CD4-positive, alpha-beta memory T cell (primary cell): ENCODE results near the gene NOL11. TPM values are rescaled to one million over a fixed set of nuclear protein-coding genes. Genes with fewer than 3 reads are reported as not detected.
A peak's percentile ranks its signal among the peaks of the same experiment; 100 is the strongest.

ENCODE experiments used
- CTCF ChIA-PET: fragments of 350-600 bp; sonication (Branson Sonifier 250); formaldehyde crosslinking; loops from one replicate; lab custom pipeline; 2021; ENCODE audit warnings: inconsistent platforms; ENCODE audit not compliant: partially characterized antibody; lab: Charles Lee
- POLR2A ChIA-PET: fragments of 350-600 bp; sonication (Branson Sonifier 250); formaldehyde crosslinking; loops from one replicate; lab custom pipeline; 2021; ENCODE audit not compliant: partially characterized antibody; lab: Charles Lee
- DNase-seq, 5 donors: peaks; one replicate each; pipeline versions ENCODE4 v3.0.0 to v3.0.0-alpha.2; 2020 to 2022; ENCODE audit warnings: mixed read lengths in 1 of 5
- H3K27ac ChIP-seq: one replicate; pipeline ENCODE4 v1.7.0; 2013; ENCODE audit warnings: low read depth, low read length
- H3K27me3 ChIP-seq: 2 replicates; pipeline ENCODE4 v1.7.0; 2013; ENCODE audit warnings: mild to moderate bottlenecking, low read length, moderate library complexity; ENCODE audit not compliant: insufficient read depth
- H3K36me3 ChIP-seq: 2 replicates; pipeline ENCODE4 v1.7.0; 2013; ENCODE audit warnings: mild to moderate bottlenecking, low read length, moderate library complexity; ENCODE audit not compliant: insufficient read depth
- H3K4me1 ChIP-seq: 2 replicates; pipeline ENCODE4 v1.7.0; 2013; ENCODE audit warnings: mild to moderate bottlenecking, low read length, moderate library complexity; ENCODE audit not compliant: insufficient read depth
- H3K4me3 ChIP-seq, 2 donors: one replicate each; pipeline ENCODE4 v1.7.0; 2013; ENCODE audit warnings: low read length in 2 of 2, mild to moderate bottlenecking in 1 of 2
- H3K9me3 ChIP-seq, 2 donors: one replicate each; pipeline ENCODE4 v1.7.0; 2013; ENCODE audit warnings: low read length in 2 of 2, control low read depth in 1 of 2; ENCODE audit not compliant: control insufficient read depth in 1 of 2
- H3K27ac Mint-ChIP-seq, 7 donors: one replicate each; pipeline ENCODE4 v1.8.0; 2020 to 2021; ENCODE audit warnings: mixed read lengths in 7 of 7, mild to moderate bottlenecking in 6 of 7, inconsistent platforms in 3 of 7, moderate library complexity in 3 of 7
- H3K27me3 Mint-ChIP-seq, 2 donors: one replicate each; pipeline ENCODE4 v1.8.0; 2020 to 2021; ENCODE audit warnings: mixed read lengths in 2 of 2
- H3K36me3 Mint-ChIP-seq, 2 donors: one replicate each; pipeline ENCODE4 v1.8.0; 2020 to 2021; ENCODE audit warnings: mixed read lengths in 2 of 2, inconsistent platforms in 1 of 2, mild to moderate bottlenecking in 1 of 2
- H3K4me1 Mint-ChIP-seq, 4 donors: one replicate each; pipeline ENCODE4 v1.8.0; 2020 to 2021; ENCODE audit warnings: mixed read lengths in 4 of 4, mild to moderate bottlenecking in 1 of 4
- H3K4me3 Mint-ChIP-seq, 8 donors: one replicate each; pipeline ENCODE4 v1.8.0; 2020 to 2021; ENCODE audit warnings: mixed read lengths in 8 of 8, mild to moderate bottlenecking in 7 of 8, moderate library complexity in 6 of 8, inconsistent platforms in 3 of 8
- H3K9me3 Mint-ChIP-seq, 8 donors: one replicate each; pipeline ENCODE4 v1.8.0; 2020 to 2021; ENCODE audit warnings: mixed read lengths in 8 of 8, mild to moderate bottlenecking in 5 of 8, inconsistent platforms in 3 of 8, moderate library complexity in 1 of 8
- intact Hi-C: fragments of 100-400 bp; cut with micrococcal nuclease; formaldehyde crosslinking; loops from one replicate; pipeline ENCODE4 v1.15.1; 2023
- polyA plus RNA-seq, 2 donors: library from polyadenylated mRNA; unstranded; fragments of 300-500 nt; fragmentation: Illumina TruSeq; gene quantifications; one replicate each; pipeline ENCODE4 v1.2.3, GENCODE V29; 2021
- total RNA-seq, 2 experiments: library from RNA; stranded (reverse); gene quantifications; one replicate each; pipeline ENCODE4 v1.2.3, GENCODE V29; 2021

NOL11 gene
- total and polyA plus RNA-seq, 4 experiments from 2014 or later = 18.3 to 57.1 (median 47.5) TPM

DNA sequence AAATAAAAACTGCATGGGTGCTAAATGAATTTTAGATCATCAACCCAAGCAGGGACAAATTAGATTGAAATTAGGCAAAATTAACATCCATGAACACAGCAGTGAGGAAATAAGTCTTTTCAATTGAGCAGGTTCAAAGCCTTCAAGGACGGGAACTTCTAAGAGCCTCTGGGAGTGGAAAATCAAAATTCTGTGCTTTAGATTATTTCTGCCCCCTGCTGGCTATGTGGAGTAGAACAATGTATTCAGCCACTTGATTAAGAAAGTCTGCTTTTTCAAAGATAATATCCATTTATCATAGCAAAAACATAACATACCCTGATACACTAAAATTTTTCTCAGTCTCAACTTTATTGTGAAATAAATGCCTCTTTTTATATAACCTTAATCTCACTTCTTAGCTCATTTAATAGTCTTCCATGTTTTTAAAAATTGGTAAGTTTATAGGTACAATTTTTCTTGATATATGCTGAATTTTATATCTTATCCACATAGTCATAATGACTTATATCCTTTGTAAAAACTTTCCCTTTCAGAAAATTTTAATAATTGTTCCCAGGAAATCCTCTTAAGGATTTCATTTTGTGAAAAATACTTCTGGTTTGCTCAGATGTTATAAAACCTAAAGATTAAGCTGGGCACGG lies 28.1 kb upstream of the NOL11 start:
- Histone ChIP-seq H3K27ac (no peak overlapping the region), H3K36me3 (peaks cover 8% of the 10 kb centered on the region), H3K9me3 (no peaks in the 10 kb centered on the region), H3K4me3 (no peak overlapping the region), H3K4me1 (no peaks in the 10 kb centered on the region), H3K27me3 (no peaks in the 10 kb centered on the region)
- DNase-seq = peak; percentile 57 to 63 (median 62)
- Mint-ChIP-seq H3K27me3 (no peaks in the 10 kb centered on the region), H3K4me3 (no peak overlapping the region), H3K9me3 (no peaks in the 10 kb centered on the region), H3K4me1 (peaks cover 0 to 4% (median 3%) of the 10 kb centered on the region in 4 donors), H3K27ac (peak overlapping the region in 2 of 7 donors; percentile 47 to 54), H3K36me3 (peaks cover 21 to 53% of the 10 kb centered on the region in 2 donors)
- intact Hi-C loops = loop anchor here (1.0 to 5.0 kb wide), 3 partner anchors 87 to 315 kb away; no protein-coding TSS in a partner anchor
- ChIA-PET POLR2A (interaction anchor here (0.9 to 1.4 kb wide), 2 partner anchors 215 to 315 kb away, joined by 3 to 5 read pairs; no protein-coding TSS in a partner anchor), CTCF (interaction anchor here (0.6 to 6.9 kb wide), 9 partner anchors 10 to 336 kb away, joined by 3 to 150 read pairs (median 4); partner anchors contain the start of genes NOL11 and PITPNC1)

DNA sequence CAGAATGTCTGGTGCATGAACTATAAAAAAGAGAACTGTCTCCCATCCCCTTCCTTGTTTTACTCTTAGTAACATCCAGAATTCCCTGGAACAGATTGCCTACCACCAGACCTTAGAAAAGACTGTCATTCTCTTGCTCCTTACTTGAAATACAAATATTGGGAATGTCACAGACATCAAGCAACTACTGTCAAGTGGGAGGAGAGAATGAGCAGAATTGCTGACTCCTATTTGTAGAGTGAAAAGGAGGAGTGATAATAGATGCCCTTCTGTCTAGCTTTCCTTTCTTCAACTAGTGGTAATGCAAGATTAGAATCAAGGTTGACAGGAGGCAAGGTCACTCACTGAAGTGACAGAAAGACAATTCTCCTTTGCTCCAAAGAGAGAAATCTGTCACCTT lies 23.9 kb upstream of the NOL11 start:
- ChIA-PET POLR2A (interaction anchor here (1.5 kb wide), 1 partner anchor 319 kb away, joined by 3 read pairs; no protein-coding TSS in a partner anchor), CTCF (interaction anchor here (4.3 kb wide), 1 partner anchor 319 kb away, joined by 24 read pairs; no protein-coding TSS in a partner anchor)
- Mint-ChIP-seq H3K27ac (peak overlapping the region in 2 of 7 donors; percentile 42 to 76), H3K4me1 (peaks cover 0 to 4% (median 2%) of the 10 kb centered on the region in 4 donors), H3K9me3 (peaks cover 0 to 2% (median 0%) of the 10 kb centered on the region in 8 donors), H3K4me3 (no peak overlapping the region), H3K36me3 (peaks cover 28 to 35% of the 10 kb centered on the region in 2 donors), H3K27me3 (no peaks in the 10 kb centered on the region)
- no peaks in the 10 kb centered on the region for H3K27me3 ChIP-seq
- no peak for DNase-seq
- no peaks in the 10 kb centered on the region for H3K9me3 ChIP-seq
- no peaks in the 10 kb centered on the region for H3K36me3 ChIP-seq
- intact Hi-C loops = no loop called here
- no peak overlapping the region for H3K27ac ChIP-seq
- H3K4me3 ChIP-seq = no peak overlapping the region
- no peaks in the 10 kb centered on the region for H3K4me1 ChIP-seq

DNA sequence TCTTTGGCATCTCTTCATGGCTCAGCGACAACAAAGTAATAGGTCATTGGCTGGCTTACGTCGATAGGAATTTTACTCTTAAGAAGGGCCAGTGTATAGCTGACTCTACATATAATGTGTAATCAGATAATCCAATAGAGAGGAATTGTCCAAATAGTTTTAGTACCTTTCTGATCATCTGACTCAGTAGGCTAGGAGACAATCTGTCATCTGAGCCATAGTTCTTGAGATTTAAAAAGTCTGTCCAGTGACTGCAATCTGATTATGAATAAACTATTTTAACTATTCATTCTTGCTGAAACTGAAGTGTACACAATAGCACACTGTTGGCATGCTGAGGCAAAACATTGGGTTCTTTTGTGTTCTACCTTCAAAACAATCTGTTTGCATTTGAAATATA lies 21.4 kb upstream of the NOL11 start:
- ChIA-PET CTCF (no interaction called here), POLR2A (no interaction called here)
- Histone ChIP-seq H3K4me3 (no peak overlapping the region), H3K36me3 (no peaks in the 10 kb centered on the region), H3K27ac (no peak overlapping the region), H3K27me3 (no peaks in the 10 kb centered on the region), H3K9me3 (no peaks in the 10 kb centered on the region), H3K4me1 (no peaks in the 10 kb centered on the region)
- H3K4me3 Mint-ChIP-seq = no peak overlapping the region
- intact Hi-C loops = no loop called here
- no peak for DNase-seq
- H3K27ac Mint-ChIP-seq = no peak overlapping the region
- H3K4me1 Mint-ChIP-seq = no peaks in the 10 kb centered on the region
- H3K9me3 Mint-ChIP-seq = peaks cover 0 to 5% (median 0%) of the 10 kb centered on the region in 8 donors
- no peaks in the 10 kb centered on the region for H3K27me3 Mint-ChIP-seq
- H3K36me3 Mint-ChIP-seq = peaks cover 28 to 32% of the 10 kb centered on the region in 2 donors

DNA sequence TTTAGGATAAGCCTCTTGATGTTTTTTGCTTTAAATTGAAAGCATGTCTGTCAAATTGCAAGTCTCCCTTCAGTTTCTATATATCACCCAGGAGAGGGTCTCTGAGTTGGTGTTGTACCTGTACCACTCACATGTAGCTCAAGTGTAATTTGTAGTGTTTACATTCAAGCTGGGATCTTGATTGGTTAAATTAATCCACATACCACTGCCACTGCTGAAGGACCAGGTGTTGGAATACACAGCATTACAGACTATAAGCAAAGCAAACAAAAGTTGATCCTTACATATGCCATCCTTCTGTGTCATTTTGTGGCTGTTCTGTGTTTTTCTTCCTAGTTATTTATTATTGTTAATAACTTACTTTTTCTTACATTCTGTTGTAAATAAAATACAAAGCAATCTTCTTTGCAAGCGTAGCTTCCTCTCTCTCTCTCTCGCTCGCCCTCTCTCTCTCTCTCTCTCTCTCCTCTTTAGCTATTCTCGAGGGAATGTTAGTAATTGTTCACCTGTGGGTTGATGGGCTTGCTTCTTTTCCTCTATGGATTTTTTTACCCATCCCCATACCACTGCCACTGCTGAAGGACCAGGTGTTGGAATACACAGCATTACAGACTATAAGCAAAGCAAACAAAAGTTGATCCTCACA lies 20.8 kb upstream of the NOL11 start:
- Histone ChIP-seq H3K36me3 (no peaks in the 10 kb centered on the region), H3K9me3 (no peaks in the 10 kb centered on the region), H3K4me1 (no peaks in the 10 kb centered on the region), H3K4me3 (no peak overlapping the region), H3K27me3 (no peaks in the 10 kb centered on the region), H3K27ac (no peak overlapping the region)
- intact Hi-C loops = no loop called here
- Mint-ChIP-seq H3K9me3 (peaks cover 0 to 5% (median 0%) of the 10 kb centered on the region in 8 donors), H3K27me3 (no peaks in the 10 kb centered on the region), H3K36me3 (peaks cover 25 to 27% of the 10 kb centered on the region in 2 donors), H3K4me1 (no peaks in the 10 kb centered on the region), H3K27ac (peak overlapping the region in 2 of 7 donors; percentile 57 to 59), H3K4me3 (peak overlapping the region in 1 of 8 donors; percentile 49)
- no peak for DNase-seq
- ChIA-PET CTCF (no interaction called here), POLR2A (no interaction called here)

DNA sequence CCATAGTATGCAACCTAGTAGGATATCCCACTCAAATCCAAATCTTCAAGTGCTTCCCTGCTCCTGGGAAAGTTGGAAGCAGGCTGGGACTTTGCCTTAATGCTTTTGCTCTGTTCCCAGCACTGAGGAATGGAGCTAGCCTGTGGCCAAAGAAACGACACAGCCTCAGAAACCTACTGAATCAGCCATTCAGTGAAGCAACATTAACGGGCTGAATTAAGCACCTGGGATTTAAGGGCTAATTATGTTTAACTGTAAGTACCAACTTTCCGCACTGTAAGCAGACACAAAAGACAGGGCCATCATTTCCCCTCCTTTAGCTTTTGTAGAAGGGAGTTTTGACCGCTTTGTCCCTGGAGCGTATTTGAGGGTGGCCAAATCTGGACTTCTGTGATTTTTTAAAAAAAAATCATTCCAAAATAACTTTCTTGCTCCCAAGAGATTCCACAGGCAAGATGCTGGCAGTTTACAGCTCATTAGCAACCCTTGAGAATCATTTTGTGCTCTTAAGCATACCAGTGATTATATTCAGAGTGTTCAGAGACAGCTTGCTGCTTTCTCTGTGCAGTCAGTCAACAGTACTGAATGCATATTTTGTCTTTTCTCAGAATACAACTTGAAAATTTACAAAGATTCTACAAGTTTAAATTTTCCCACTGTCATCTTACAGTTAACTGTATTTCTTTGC lies 17.6 kb upstream of the NOL11 start:
- Mint-ChIP-seq H3K4me1 (no peaks in the 10 kb centered on the region), H3K27me3 (no peaks in the 10 kb centered on the region), H3K36me3 (peaks cover 4 to 7% of the 10 kb centered on the region in 2 donors), H3K27ac (peak overlapping the region in 2 of 7 donors; percentile 14 to 70), H3K4me3 (no peak overlapping the region), H3K9me3 (peaks cover 0 to 5% (median 0%) of the 10 kb centered on the region in 8 donors)
- DNase-seq = no peak
- H3K9me3 ChIP-seq = no peaks in the 10 kb centered on the region
- ChIA-PET POLR2A (interaction anchor here (0.8 kb wide), 1 partner anchor 17 kb away, joined by 4 read pairs; no protein-coding TSS in a partner anchor), CTCF (interaction anchor here (1.1 to 2.0 kb wide), 3 partner anchors 10 to 341 kb away, joined by 4 read pairs; no protein-coding TSS in a partner anchor)
- H3K4me3 ChIP-seq = no peak overlapping the region
- no peak overlapping the region for H3K27ac ChIP-seq
- no peaks in the 10 kb centered on the region for H3K4me1 ChIP-seq
- H3K36me3 ChIP-seq = no peaks in the 10 kb centered on the region
- intact Hi-C loops = no loop called here
- no peaks in the 10 kb centered on the region for H3K27me3 ChIP-seq

DNA sequence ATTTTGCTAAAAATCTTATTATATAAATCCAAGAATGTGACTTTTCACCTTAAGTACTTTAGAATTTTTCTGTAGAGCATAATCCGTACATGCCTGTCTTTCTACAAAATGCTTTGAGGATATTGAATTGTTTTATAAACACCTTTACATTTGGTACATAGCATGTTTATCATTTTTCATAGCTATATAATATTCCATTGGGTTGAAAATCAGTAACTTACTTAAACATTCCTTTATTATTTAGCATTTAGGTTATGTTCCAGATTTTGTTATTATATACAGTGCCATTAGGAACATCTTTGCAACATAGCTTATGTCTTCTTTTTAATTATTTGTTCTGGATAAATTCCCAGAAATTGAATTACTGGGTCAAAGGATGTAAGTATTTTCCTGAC lies 17.0 kb upstream of the NOL11 start:
- no peaks in the 10 kb centered on the region for H3K27me3 Mint-ChIP-seq
- Histone ChIP-seq H3K27ac (no peak overlapping the region), H3K36me3 (no peaks in the 10 kb centered on the region), H3K27me3 (no peaks in the 10 kb centered on the region), H3K9me3 (no peaks in the 10 kb centered on the region), H3K4me1 (no peaks in the 10 kb centered on the region), H3K4me3 (no peak overlapping the region)
- ChIA-PET CTCF (interaction anchor here (1.4 to 2.0 kb wide), 2 partner anchors 326 to 341 kb away, joined by 4 read pairs; no protein-coding TSS in a partner anchor), POLR2A (no interaction called here)
- DNase-seq = no peak
- no peak overlapping the region for H3K4me3 Mint-ChIP-seq
- intact Hi-C loops = no loop called here
- peaks cover 4 to 7% of the 10 kb centered on the region in 2 donors for H3K36me3 Mint-ChIP-seq
- no peaks in the 10 kb centered on the region for H3K4me1 Mint-ChIP-seq
- peaks cover 0 to 5% (median 0%) of the 10 kb centered on the region in 8 donors for H3K9me3 Mint-ChIP-seq
- H3K27ac Mint-ChIP-seq = no peak overlapping the region
